ENCODE data around the gene VWDE. TPM values are rescaled to one million over a fixed set of nuclear protein-coding genes. Genes with fewer than 3 reads are reported as not detected.

Gene VWDE
- total and polyA plus RNA-seq, 10 of the 15 experiments (the other 5 are each of a cell fraction or from before 2014, with no cell fraction given), result 0.74 to 2.1 (median 1.3) TPM

DNA sequence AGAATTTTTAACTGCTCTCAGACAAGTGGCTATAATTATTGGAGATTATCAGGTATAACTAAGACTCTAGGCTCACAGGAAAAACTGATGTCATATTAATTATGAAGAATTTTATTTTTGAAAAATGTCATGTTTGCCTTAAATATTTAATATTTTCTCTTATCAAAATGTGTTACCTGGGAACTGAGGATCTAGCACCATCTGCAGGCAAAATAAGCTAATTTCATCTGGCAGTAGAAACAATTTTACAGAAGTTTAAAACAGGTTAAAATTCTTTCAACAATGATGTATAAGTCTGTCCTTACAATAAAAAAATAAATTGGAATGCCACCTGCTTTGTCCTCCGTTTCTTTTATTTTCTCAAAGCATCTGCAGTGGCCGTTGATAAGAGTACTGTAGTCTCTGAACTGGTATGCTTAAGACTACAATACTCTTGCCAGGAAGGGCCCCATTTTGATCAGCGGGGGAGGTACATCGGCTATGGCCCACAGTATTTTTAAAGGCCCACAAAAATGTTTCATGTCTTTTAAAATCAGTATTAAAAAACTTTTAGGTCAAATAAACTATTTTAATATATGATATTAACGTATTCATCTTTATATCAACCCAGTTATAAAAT lies 81.3 kb downstream of the VWDE start (continued):
- TF ChIP-seq HDAC6 (IDR thresholded peaks at IDR 0.05; ENCODE audit: unreplicated experiment) (no peak), MTA3 (IDR thresholded peaks at IDR 0.05; ENCODE audit: borderline replicate concordance, low read length) (no peak), ZBTB40 (IDR thresholded peaks at IDR 0.05; ENCODE audit: borderline replicate concordance) (no peak), CBX3 (IDR thresholded peaks at IDR 0.05; ENCODE audit: borderline replicate concordance, low read depth) (no peak)

- H3K27me3 ChIP-seq (replicated peaks in 1 of 2; ENCODE audit: control insufficient read depth in 2 of 2, insufficient read depth in 2 of 2, low read length in 1 of 2), result no peaks in the 10 kb centered on the region
- FAIRE-seq (no peak), ATAC-seq (no peak), DNase-seq (ENCODE audit: low read depth, low spot score) (no peak)
- intact Hi-C loops (cut with micrococcal nuclease; ENCODE audit: unreplicated experiment), result loop anchor here (5.0 kb wide), 1 partner anchor 484 kb away; no protein-coding TSS in a partner anchor
- in situ Hi-C loops (cut with MboI), result loop anchor here (5.0 to 10.0 kb wide), 2 partner anchors 254 to 886 kb away; no protein-coding TSS in a partner anchor
- H3K79me2 ChIP-seq (ENCODE audit: control insufficient read depth, insufficient read depth, low read length), result no peaks in the 10 kb centered on the region
- H3K4me3 ChIP-seq, result no peak overlapping the region
- no peak overlapping the region for H2AFZ ChIP-seq (ENCODE audit: control insufficient read depth, low read depth, low read length)
- no peaks in the 10 kb centered on the region for H4K20me1 ChIP-seq (ENCODE audit: control insufficient read depth, insufficient read depth)
- ChIA-PET POLR2A (no interaction called here), CTCF (interaction anchor here (1.5 to 3.1 kb wide), 5 partner anchors 24 to 256 kb away, joined by 5 to 11 read pairs (median 9); no protein-coding TSS in a partner anchor), SMC1A (ENCODE audit: uncharacterized antibody, unreplicated experiment) (interaction anchor here (1.6 to 2.3 kb wide), 2 partner anchors 110 to 271 kb away, joined by 5 to 8 read pairs; partner anchors contain the start of gene TMEM106B), RAD21 (ENCODE audit: unreplicated experiment) (interaction anchor here (1.6 to 2.4 kb wide), 3 partner anchors 256 to 894 kb away, joined by 6 to 9 read pairs (median 6); no protein-coding TSS in a partner anchor)
- no peaks in the 10 kb centered on the region for H3K9me3 ChIP-seq (replicated peaks; ENCODE audit: control insufficient read depth, insufficient read depth, low read length)
- H3K4me2 ChIP-seq (ENCODE audit: control insufficient read depth, insufficient read depth), result no peak overlapping the region
- BruUV-seq (replicated peaks), result no TSS peak
- no peak overlapping the region for H3K27ac ChIP-seq (ENCODE audit: control insufficient read depth, insufficient read depth)
- WGBS (ENCODE audit: insufficient coverage, insufficient replicate concordance, low lambda C conversion rate, missing lambda C conversion rate), result 18% methylated on average over 2 of the region's 2 CpGs
- H3K9ac ChIP-seq (ENCODE audit: control insufficient read depth, insufficient read depth, low read length), result no peak overlapping the region
- no peaks in the 10 kb centered on the region for H3K4me1 ChIP-seq (ENCODE audit: control insufficient read depth, insufficient read depth, low read length)
- H3K36me3 ChIP-seq (ENCODE audit: control insufficient read depth in 2 of 2, insufficient read depth in 2 of 2, low read length in 1 of 2), result no peaks in the 10 kb centered on the region
- TF ChIP-seq, protein P1, sequence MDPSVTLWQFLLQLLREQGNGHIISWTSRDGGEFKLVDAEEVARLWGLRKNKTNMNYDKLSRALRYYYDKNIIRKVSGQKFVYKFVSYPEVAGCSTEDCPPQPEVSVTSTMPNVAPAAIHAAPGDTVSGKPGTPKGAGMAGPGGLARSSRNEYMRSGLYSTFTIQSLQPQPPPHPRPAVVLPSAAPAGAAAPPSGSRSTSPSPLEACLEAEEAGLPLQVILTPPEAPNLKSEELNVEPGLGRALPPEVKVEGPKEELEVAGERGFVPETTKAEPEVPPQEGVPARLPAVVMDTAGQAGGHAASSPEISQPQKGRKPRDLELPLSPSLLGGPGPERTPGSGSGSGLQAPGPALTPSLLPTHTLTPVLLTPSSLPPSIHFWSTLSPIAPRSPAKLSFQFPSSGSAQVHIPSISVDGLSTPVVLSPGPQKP (IDR thresholded peaks at IDR 0.05; ENCODE audit: low read depth, low read length), result no peak
- TF ChIP-seq, protein P2, sequence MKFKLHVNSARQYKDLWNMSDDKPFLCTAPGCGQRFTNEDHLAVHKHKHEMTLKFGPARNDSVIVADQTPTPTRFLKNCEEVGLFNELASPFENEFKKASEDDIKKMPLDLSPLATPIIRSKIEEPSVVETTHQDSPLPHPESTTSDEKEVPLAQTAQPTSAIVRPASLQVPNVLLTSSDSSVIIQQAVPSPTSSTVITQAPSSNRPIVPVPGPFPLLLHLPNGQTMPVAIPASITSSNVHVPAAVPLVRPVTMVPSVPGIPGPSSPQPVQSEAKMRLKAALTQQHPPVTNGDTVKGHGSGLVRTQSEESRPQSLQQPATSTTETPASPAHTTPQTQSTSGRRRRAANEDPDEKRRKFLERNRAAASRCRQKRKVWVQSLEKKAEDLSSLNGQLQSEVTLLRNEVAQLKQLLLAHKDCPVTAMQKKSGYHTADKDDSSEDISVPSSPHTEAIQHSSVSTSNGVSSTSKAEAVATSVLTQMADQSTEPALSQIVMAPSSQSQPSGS (IDR thresholded peaks at IDR 0.05; ENCODE audit: low read length), result no peak
- no peak for TF ChIP-seq TAF1 (IDR thresholded peaks at IDR 0.05; ENCODE audit: borderline replicate concordance, low read depth, low read length)
- no peak for TF ChIP-seq SP1 (IDR thresholded peaks at IDR 0.05; ENCODE audit: low read depth, low read length)
- TF ChIP-seq EP300 (IDR thresholded peaks at IDR 0.05; ENCODE audit: borderline replicate concordance in 1 of 2, control insufficient read depth in 1 of 2, low read depth in 2 of 2, low read length in 2 of 2), result no peak
- TF ChIP-seq, protein P3, sequence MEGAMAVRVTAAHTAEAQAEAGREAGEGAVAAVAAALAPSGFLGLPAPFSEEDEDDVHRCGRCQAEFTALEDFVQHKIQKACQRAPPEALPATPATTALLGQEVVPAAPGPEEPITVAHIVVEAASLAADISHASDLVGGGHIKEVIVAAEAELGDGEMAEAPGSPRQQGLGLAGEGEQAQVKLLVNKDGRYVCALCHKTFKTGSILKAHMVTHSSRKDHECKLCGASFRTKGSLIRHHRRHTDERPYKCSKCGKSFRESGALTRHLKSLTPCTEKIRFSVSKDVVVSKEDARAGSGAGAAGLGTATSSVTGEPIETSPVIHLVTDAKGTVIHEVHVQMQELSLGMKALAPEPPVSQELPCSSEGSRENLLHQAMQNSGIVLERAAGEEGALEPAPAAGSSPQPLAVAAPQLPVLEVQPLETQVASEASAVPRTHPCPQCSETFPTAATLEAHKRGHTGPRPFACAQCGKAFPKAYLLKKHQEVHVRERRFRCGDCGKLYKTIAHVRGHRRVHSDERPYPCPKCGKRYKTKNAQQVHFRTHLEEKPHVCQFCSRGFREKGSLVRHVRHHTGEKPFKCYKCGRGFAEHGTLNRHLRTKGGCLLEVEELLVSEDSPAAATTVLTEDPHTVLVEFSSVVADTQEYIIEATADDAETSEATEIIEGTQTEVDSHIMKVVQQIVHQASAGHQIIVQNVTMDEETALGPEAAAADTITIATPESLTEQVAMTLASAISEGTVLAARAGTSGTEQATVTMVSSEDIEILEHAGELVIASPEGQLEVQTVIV (IDR thresholded peaks at IDR 0.05; ENCODE audit: borderline replicate concordance, partially characterized antibody), result no peak
Observed at GRCh38 chr7:12320987-12321647, 82.5 kb downstream of the VWDE start.

Data from GM12878 (cell line).